ENCODE measurements around the gene LRRC46.

The LRRC46 gene

GRCh38 chr17:47836601-47837000 lies 5.1 kb downstream of the LRRC46 start:
- Histone ChIP-seq H3K18ac (ENCODE audit: low read depth in 1 of 2, low read length in 2 of 2) (no peak overlapping the region), H3K79me1 (replicated peaks; ENCODE audit: low read length, poor library complexity, severe bottlenecking) (peaks cover 19% of the 10 kb centered on the region), H3K14ac (ENCODE audit: low read length in 2 of 2) (no peak overlapping the region), H3K36me3 (ENCODE audit: control insufficient read depth in 1 of 2, insufficient read depth in 2 of 2, low read depth in 1 of 2, low read length in 2 of 2) (peaks cover 29 to 37% of the 10 kb centered on the region in 2 experiments), H3K9ac (ENCODE audit: low read length) (no peak overlapping the region), H2BK5ac (ENCODE audit: low read depth, low read length, poor library complexity, severe bottlenecking) (no peak overlapping the region), H4K8ac (ENCODE audit: low read length) (no peak overlapping the region), H2AFZ (ENCODE audit: low read depth, low read length) (no peak overlapping the region), H3K9me3 (ENCODE audit: control insufficient read depth, low read length) (no peaks in the 10 kb centered on the region), H3K4me1 (ENCODE audit: control insufficient read depth, insufficient read depth, low read depth, low read length) (peaks cover 34% of the 10 kb centered on the region), H3K4ac (ENCODE audit: low read depth in 1 of 2, low read length in 2 of 2) (no peak overlapping the region), H2AK5ac (ENCODE audit: low read length, severe bottlenecking) (no peak overlapping the region), H3K4me3 (ENCODE audit: insufficient read depth in 1 of 2, low read depth in 1 of 2, low read length in 2 of 2) (no peak overlapping the region), H2BK12ac (ENCODE audit: low read length in 2 of 2) (no peak overlapping the region), H2BK120ac (ENCODE audit: low read depth, low read length) (no peak overlapping the region), H3K23ac (ENCODE audit: low read length in 2 of 2) (no peak overlapping the region), H3K4me2 (ENCODE audit: low read length, poor library complexity, severe bottlenecking) (no peak overlapping the region), H3K27me3 (ENCODE audit: control insufficient read depth in 1 of 2, insufficient read depth in 1 of 2, low read length in 2 of 2) (no peaks in the 10 kb centered on the region), H3K27ac (ENCODE audit: low read length, poor library complexity, severe bottlenecking) (peak overlapping the region; percentile 6), H4K91ac (ENCODE audit: low read length) (no peak overlapping the region), H2BK15ac (ENCODE audit: low read depth, poor library complexity, severe bottlenecking) (no peak overlapping the region)
- WGBS: 81% methylated on average over 6 of the region's 6 CpGs
- no peak for DNase-seq

- no peak overlapping the region for H3K18ac ChIP-seq (ENCODE audit: low read depth in 1 of 2, low read length in 2 of 2)
- H2BK5ac ChIP-seq (ENCODE audit: low read depth, low read length, poor library complexity, severe bottlenecking): no peak overlapping the region
- H4K8ac ChIP-seq (ENCODE audit: low read length): no peak overlapping the region
- WGBS: 75% methylated on average over 13 of the region's 13 CpGs
- H3K23ac ChIP-seq (ENCODE audit: low read length in 2 of 2): no peak overlapping the region
- peak overlapping the region; percentile 45 for H3K27ac ChIP-seq (ENCODE audit: low read length, poor library complexity, severe bottlenecking)
- H3K27me3 ChIP-seq (ENCODE audit: control insufficient read depth in 1 of 2, insufficient read depth in 1 of 2, low read length in 2 of 2): no peaks in the 10 kb centered on the region
- no peak overlapping the region for H2AFZ ChIP-seq (ENCODE audit: low read depth, low read length)
- H2AK5ac ChIP-seq (ENCODE audit: low read length, severe bottlenecking): no peak overlapping the region
- no peak overlapping the region for H3K4ac ChIP-seq (ENCODE audit: low read depth in 1 of 2, low read length in 2 of 2)
- H2BK12ac ChIP-seq (ENCODE audit: low read length in 2 of 2): no peak overlapping the region
- peak overlapping the region in 1 of 2 experiments; percentile 26 for H3K4me3 ChIP-seq (ENCODE audit: insufficient read depth in 1 of 2, low read depth in 1 of 2, low read length in 2 of 2)
- no peak overlapping the region for H4K91ac ChIP-seq (ENCODE audit: low read length)
- peaks cover 19% of the 10 kb centered on the region for H3K79me1 ChIP-seq (replicated peaks; ENCODE audit: low read length, poor library complexity, severe bottlenecking)
- peaks cover 29 to 37% of the 10 kb centered on the region in 2 experiments for H3K36me3 ChIP-seq (ENCODE audit: control insufficient read depth in 1 of 2, insufficient read depth in 2 of 2, low read depth in 1 of 2, low read length in 2 of 2)
- H3K4me2 ChIP-seq (ENCODE audit: low read length, poor library complexity, severe bottlenecking): no peak overlapping the region
- no peak overlapping the region for H2BK15ac ChIP-seq (ENCODE audit: low read depth, poor library complexity, severe bottlenecking)
- H2BK120ac ChIP-seq (ENCODE audit: low read depth, low read length): no peak overlapping the region
- H3K9me3 ChIP-seq (ENCODE audit: control insufficient read depth, low read length): no peaks in the 10 kb centered on the region
- peaks cover 30% of the 10 kb centered on the region for H3K4me1 ChIP-seq (ENCODE audit: control insufficient read depth, insufficient read depth, low read depth, low read length)
- H3K9ac ChIP-seq (ENCODE audit: low read length): peak overlapping the region; percentile 64
- DNase-seq: no peak
- no peak overlapping the region for H3K14ac ChIP-seq (ENCODE audit: low read length in 2 of 2)
Measured at GRCh38 chr17:47837401-47838039, 6.0 kb downstream of the LRRC46 start.

- whole genome bisulfite sequencing: 98% methylated on average over 13 of the region's 13 CpGs
- H2BK5ac ChIP-seq (ENCODE audit: low read depth, low read length, poor library complexity, severe bottlenecking): no peak overlapping the region
- H3K79me1 ChIP-seq (replicated peaks; ENCODE audit: low read length, poor library complexity, severe bottlenecking): peaks cover 19% of the 10 kb centered on the region
- no peak overlapping the region for H3K14ac ChIP-seq (ENCODE audit: low read length in 2 of 2)
- no peak overlapping the region for H4K8ac ChIP-seq (ENCODE audit: low read length)
- DNase-seq: no peak
- H3K18ac ChIP-seq (ENCODE audit: low read depth in 1 of 2, low read length in 2 of 2): no peak overlapping the region
- no peaks in the 10 kb centered on the region for H3K27me3 ChIP-seq (ENCODE audit: control insufficient read depth in 1 of 2, insufficient read depth in 1 of 2, low read length in 2 of 2)
- H3K4me2 ChIP-seq (ENCODE audit: low read length, poor library complexity, severe bottlenecking): no peak overlapping the region
- H4K91ac ChIP-seq (ENCODE audit: low read length): no peak overlapping the region
- H3K27ac ChIP-seq (ENCODE audit: low read length, poor library complexity, severe bottlenecking): no peak overlapping the region
- H3K4me1 ChIP-seq (ENCODE audit: control insufficient read depth, insufficient read depth, low read depth, low read length): peaks cover 30% of the 10 kb centered on the region
- H2BK120ac ChIP-seq (ENCODE audit: low read depth, low read length): no peak overlapping the region
- H3K36me3 ChIP-seq (ENCODE audit: control insufficient read depth in 1 of 2, insufficient read depth in 2 of 2, low read depth in 1 of 2, low read length in 2 of 2): peaks cover 29 to 37% of the 10 kb centered on the region in 2 experiments
- no peak overlapping the region for H2AFZ ChIP-seq (ENCODE audit: low read depth, low read length)
- H3K9ac ChIP-seq (ENCODE audit: low read length): no peak overlapping the region
- H3K9me3 ChIP-seq (ENCODE audit: control insufficient read depth, low read length): no peaks in the 10 kb centered on the region
- no peak overlapping the region for H3K4ac ChIP-seq (ENCODE audit: low read depth in 1 of 2, low read length in 2 of 2)
- H3K4me3 ChIP-seq (ENCODE audit: insufficient read depth in 1 of 2, low read depth in 1 of 2, low read length in 2 of 2): no peak overlapping the region
- no peak overlapping the region for H2AK5ac ChIP-seq (ENCODE audit: low read length, severe bottlenecking)
- H2BK15ac ChIP-seq (ENCODE audit: low read depth, poor library complexity, severe bottlenecking): no peak overlapping the region
- no peak overlapping the region for H3K23ac ChIP-seq (ENCODE audit: low read length in 2 of 2)
- no peak overlapping the region for H2BK12ac ChIP-seq (ENCODE audit: low read length in 2 of 2)
Measured at GRCh38 chr17:47838636-47839035, 7.2 kb downstream of the LRRC46 start.

- Histone ChIP-seq H3K23ac (ENCODE audit: low read length in 2 of 2) (no peak overlapping the region), H3K27me3 (ENCODE audit: control insufficient read depth in 1 of 2, insufficient read depth in 1 of 2, low read length in 2 of 2) (peaks cover 0 to 2% of the 10 kb centered on the region in 2 experiments), H2BK120ac (ENCODE audit: low read depth, low read length) (no peak overlapping the region), H3K4me2 (ENCODE audit: low read length, poor library complexity, severe bottlenecking) (no peak overlapping the region), H4K8ac (ENCODE audit: low read length) (no peak overlapping the region), H2BK12ac (ENCODE audit: low read length in 2 of 2) (no peak overlapping the region), H2BK5ac (ENCODE audit: low read depth, low read length, poor library complexity, severe bottlenecking) (no peak overlapping the region), H3K9ac (ENCODE audit: low read length) (no peak overlapping the region), H3K18ac (ENCODE audit: low read depth in 1 of 2, low read length in 2 of 2) (no peak overlapping the region), H3K9me3 (ENCODE audit: control insufficient read depth, low read length) (no peaks in the 10 kb centered on the region), H3K36me3 (ENCODE audit: control insufficient read depth in 1 of 2, insufficient read depth in 2 of 2, low read depth in 1 of 2, low read length in 2 of 2) (peaks cover 29 to 37% of the 10 kb centered on the region in 2 experiments), H2BK15ac (ENCODE audit: low read depth, poor library complexity, severe bottlenecking) (no peak overlapping the region), H4K91ac (ENCODE audit: low read length) (no peak overlapping the region), H2AFZ (ENCODE audit: low read depth, low read length) (no peak overlapping the region), H3K79me1 (replicated peaks; ENCODE audit: low read length, poor library complexity, severe bottlenecking) (peaks cover 19% of the 10 kb centered on the region), H3K4me3 (ENCODE audit: insufficient read depth in 1 of 2, low read depth in 1 of 2, low read length in 2 of 2) (peak overlapping the region in 1 of 2 experiments; percentile 2), H3K27ac (ENCODE audit: low read length, poor library complexity, severe bottlenecking) (no peak overlapping the region), H3K4ac (ENCODE audit: low read depth in 1 of 2, low read length in 2 of 2) (no peak overlapping the region), H3K4me1 (ENCODE audit: control insufficient read depth, insufficient read depth, low read depth, low read length) (peaks cover 30% of the 10 kb centered on the region), H3K14ac (ENCODE audit: low read length in 2 of 2) (no peak overlapping the region), H2AK5ac (ENCODE audit: low read length, severe bottlenecking) (no peak overlapping the region)
- DNase-seq: no peak
- 98% methylated on average over 5 of the region's 5 CpGs for WGBS
Measured at GRCh38 chr17:47839071-47839470, 7.6 kb downstream of the LRRC46 start.

Measured in mesenchymal stem cell (in vitro differentiated cells and primary cell).